EL (cell line): ENCODE results near the gene CUX1.
"Not testable (repeated sequence)": the region's sequence is repeated elsewhere in the genome, so short reads cannot be mapped to it uniquely, and the experiment has no call there.

Experiments
- DNase-seq: peaks from one replicate; pipeline ENCODE4 v3.0.0-alpha.2; 2016

Gene CUX1

DNA sequence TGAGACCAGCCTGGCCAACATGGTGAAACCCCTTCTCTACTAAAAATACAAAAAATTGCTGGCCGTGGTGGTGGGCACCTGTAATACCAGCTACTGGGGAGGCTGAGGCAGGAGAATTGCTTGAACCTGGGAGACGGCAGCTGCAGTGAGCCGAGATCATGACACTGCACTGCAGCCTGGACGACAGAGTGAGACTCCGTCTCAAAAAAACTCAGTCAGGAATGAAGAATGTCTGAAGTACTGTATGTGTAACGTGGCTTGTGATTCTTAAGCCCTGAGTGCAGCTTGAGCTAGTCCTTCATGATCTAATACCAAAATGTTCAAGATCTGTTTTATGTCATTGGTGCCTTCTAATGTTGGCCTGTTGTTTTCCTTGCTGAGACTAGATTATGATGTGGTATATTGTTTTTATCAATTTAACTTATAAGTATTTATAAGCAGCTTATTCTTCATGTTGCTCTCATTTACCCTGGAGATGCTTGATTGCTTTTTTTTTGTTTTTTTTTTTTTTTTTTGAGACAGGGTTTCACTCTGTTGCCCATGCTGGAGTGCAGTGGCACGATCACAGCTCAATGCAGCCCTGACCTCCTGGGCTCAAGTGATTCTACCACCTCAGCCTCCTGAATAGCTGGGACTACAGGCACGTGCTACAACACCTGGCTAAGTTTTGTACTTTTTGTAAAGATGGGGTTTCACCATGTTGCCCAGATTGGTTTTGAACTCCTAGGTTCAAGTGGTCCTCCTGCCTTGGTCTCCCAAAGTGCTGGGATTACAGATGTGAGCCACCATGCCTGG is 513.4 kb downstream of the CUX1 start:
- DNase-seq, result not testable (repeated sequence)
